CD4-positive, alpha-beta T cell treated with Interferon gamma for 1 hour (primary cell): Measurements from ENCODE around the gene ZFHX3.
"Not testable (repeated sequence)": the region's sequence is repeated elsewhere in the genome, so short reads cannot be mapped to it uniquely, and the experiment has no call there.

Experiments
- DNase-seq: peaks from one replicate; pipeline ENCODE4 v3.0.0-alpha.2; 2020

ZFHX3 gene

DNA sequence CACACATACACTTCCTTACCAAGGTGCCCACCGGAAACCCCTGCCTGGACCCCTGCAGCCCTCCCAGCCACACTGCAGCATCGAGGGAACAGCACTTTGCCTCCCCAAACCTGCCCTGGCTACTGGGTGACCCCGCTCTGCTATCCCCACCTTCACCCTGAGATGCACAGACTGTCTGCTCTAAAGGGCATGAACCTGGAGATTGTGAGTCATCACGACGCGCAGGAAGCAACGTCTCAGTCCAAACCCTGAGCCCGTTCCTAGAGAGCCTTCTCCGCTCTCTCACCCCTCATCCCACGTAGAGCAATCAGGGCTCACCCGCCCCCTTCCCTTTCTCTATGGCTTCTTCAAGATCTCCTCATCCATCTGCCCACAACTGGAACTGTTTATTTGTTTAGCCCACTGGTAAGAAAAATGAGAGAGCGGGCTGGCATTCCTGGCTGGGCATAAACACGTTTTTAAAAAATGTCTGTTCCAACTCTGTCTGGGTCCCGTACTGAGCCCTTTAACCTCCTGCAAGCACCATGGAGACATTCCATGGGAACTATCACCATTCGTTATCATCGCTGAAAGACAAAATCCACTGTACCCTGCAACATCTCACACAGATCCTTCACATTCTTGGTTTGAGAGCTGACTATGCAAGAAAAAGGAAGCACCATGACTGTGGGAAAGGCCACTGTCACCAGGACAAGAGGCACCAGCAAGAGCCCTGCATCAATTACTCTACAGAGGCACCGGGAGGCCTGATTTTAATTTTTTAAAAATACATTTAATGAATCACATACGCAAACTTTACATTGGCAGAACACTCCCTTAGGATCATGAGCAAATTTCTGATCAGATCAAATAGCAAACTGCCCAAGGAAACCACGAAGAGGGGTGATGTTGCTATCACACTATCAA is 28.2 kb downstream of the ZFHX3 start:
- DNase-seq: no peak

DNA sequence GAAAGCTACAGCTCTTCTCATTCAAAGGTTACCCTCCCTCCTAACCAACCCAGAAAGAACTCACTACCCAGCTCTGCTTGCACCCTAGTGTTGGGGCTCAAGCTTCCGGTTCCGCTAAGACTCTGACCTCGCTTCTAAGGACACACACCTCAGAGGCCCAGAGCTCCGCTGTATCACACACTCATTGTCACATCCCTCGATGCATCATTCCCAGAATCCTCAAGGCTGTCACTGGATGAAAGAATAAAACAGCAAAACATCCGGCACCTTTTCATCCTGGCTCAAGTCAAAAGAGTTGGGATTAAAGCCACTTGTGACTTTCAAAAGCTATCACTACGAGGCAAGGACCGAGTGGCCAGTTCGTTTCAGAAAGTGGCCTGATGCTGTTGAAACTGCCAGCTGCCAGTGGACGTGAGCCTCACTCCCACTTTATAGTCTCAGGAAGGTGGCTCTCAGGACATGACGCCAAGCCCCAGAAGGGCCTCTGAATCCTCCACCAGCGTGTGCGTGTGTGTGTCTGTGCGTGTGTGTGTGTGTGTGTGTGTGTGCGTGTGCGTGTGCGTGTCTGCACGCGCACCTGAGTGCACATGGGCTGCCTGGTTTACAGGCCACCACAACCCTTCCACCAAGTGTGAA is 29.0 kb downstream of the ZFHX3 start:
- no peak for DNase-seq

DNA sequence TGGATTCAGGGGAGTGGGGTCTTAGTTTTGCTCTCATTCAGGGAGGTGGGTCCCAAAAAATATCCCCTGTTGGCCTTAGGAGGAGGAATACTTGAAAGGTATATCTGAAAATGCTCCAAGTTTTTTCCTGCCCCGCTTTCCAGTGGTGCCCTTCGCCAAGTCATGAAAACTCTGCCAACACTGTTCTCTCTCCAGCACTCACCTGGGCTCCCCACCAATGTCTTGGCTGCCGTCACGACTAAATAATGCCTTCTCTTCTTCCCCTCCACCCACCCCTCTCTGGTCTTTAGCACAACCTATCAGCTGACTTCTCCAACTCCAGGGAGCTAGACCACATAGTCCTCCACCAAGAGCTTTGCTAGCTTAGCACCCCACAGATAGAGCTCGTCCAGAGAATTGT is 30.6 kb downstream of the ZFHX3 start:
- no peak for DNase-seq

DNA sequence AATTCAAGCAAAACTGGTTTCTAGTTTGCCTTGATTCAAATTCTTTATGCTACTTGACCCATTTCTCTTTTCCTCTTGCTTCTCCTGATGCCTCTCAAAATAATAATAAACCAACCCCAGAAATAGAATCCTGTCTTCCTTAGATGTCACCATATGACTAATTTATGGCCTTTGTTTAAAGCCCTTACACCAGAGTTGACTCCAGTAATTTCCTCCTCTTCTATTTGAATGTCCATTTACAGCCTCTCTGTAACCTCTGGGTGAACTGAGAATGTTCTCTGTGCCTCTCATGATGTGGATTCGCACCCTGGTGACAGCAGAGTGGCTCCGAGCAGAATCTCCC is 31.5 kb downstream of the ZFHX3 start:
- DNase-seq: no peak

DNA sequence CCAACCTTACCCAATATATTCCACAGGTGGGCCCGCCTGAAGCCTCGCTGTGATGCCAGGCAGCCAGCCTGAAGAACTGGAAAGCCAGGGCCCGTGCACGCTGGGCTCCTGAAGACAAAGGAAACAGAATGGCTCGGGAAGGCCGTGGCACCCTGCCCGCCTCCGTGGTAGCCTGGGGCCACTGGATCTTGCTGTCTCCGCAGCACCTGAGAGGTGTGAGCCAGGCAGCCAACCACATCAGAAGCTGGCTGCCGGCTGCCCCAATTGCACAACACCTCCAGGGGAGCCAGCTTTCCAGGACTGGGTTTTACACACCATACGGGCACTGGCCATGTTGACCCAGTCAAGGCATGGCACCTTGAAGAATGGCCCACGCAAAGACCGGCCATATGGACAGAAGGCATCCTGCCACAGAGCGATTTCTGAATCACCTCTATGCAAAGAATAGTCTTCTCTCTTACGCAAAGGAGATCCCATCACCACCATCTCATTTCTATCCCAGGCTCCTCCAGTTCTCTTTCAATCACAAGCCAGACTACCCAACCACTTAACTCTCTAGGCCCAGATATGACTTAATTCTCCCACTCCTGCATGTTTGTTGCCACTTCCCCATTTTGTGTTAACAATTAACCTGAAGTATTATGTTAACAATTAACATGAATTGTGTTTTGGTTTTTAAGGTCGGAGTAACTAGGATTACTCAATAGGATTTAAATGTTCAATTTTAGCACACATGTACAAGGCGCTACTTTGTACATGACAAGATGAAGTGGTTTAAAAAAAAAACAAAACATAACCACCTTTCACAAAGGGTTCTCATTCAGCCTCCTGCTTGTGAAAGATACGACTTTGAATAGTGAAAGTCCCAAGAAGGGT is 32.1 kb downstream of the ZFHX3 start:
- no peak for DNase-seq

DNA sequence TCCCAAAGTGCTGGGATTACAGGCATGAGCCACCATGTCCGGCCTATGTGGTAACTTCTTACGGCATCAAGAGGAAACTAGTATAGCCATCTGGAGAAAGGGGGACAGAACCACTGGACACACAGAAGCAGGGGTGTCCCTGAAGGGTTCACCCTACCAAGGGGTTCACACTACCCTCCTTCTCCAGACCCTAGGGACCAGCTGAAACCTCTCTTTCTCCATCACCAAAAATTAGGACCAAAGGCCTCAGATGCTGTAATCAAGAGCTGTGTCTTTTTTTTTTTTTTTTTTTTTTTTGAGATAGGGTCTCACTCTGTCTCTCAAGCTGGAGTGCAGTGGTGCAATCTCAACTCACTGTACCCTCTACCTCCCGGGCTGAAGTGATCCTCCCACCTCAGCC is 33.2 kb downstream of the ZFHX3 start:
- no peak for DNase-seq

DNA sequence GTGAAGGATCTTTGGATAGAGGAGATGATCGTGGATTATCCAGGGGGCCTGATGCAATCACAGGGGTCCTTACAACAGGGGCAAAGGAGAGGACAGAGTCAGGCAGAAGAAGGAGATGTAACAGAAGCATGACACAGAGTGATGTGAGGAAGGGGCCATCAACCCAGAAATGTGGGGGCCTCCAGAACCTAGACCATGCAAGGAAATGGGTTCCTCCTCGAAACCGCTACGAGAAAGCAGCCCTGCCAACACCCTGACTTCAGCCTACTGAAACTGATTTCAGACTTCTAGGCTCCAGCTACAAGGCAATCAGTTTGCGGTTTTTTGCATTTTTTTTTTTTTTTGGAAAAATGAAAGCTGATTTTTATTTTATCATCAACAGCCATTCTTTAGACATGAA is 34.0 kb downstream of the ZFHX3 start:
- DNase-seq: no peak

DNA sequence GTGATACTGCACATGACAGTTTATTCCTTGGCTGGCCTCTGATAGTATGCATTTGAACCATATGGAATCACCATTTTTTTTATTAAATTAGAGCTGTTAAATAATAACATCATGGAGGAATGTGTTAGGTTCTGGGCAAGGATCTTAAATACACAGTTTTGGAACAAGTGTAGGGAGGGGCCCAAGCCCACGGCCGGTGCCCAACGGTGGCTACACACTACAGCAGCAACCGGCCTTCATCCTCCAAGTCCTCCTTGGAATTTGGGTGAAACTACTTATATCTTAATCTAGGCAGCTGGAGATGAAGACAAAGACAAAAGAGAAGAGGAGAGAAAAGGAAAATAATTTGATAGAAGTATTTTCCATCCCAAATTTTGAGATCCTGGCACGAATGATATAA is 35.6 kb downstream of the ZFHX3 start:
- DNase-seq: no peak

DNA sequence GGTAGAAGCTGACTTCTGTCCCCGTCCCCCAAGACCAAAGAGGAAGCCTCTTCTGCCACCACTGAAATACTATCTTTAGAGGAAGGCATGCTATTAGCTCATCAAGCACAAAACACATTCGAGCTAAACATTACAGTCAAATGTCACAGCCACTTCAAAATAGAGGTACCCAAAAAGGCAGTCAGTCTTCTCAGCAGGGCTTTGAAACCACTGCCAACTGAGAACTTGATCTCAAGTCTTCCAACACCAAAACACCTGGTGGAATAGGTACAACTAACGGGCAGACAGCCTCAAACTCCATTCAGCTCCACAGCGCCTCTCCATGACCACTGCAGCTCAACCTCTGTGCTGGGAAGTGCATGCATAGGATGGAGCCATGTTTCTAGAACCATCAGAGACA is 36.0 kb downstream of the ZFHX3 start:
- DNase-seq: no peak

DNA sequence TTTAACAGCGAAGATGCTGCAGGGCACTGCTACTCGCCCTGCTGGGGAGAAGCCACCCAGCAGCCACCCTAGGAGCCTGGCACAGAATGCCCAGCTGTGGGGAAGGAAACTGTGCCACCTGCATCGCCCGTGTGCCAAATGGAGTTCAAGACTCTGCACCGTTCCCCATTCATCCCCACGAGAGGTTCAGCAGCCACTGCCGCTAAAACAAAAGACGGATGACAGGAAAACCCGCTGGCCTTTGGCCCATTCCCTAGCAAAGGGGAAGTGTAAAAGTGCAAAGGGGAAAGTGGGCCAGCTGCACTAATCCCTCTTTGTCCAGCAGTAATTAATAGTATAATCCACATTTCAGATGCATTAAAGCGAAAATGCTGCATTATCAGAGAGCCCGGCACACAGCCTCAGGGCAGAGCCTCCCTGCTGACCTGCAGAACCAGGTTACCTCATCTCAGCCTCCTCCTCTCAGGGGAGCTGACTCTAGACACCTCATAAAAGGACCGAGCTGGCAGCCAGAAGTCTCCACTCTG is 37.7 kb downstream of the ZFHX3 start:
- no peak for DNase-seq

DNA sequence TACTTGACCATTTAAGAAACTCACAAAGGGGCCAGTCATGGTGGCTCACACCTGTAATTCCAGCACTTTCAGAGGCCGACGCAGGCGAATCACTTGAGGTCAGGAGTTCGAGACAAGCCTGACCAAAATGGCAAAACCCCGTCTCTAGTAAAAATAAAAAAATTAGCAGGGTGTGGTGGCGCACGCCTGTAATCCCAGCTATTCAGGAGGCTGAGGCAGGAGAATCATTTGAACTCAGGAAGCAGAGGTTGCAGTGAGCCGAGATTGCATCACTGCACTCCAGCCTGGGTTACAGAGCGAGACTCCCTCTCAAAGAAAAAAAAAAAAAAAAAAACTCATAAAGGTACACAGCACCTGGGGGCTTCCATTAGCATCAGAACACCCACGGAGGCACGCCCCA is 38.2 kb downstream of the ZFHX3 start:
- not testable (repeated sequence) for DNase-seq

DNA sequence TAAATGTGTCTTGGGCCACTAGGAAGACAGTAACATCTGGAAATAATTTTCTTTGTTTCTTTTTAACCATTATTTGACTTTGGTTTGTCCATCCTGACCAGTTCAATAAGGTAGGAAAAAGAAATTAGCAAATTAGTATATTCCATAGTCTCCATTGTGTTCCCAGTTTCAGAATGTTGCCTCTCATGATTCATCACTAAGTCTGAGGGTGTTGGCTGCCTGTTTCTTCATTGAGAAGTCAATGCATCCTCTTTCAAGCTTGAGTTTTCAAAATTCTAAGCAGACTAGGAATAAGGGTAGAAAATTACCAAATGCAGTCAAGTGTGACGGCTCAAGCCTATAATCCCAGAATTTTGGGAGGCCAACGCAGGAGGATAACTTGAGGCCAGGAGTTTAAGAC is 41.9 kb downstream of the ZFHX3 start:
- no peak for DNase-seq

DNA sequence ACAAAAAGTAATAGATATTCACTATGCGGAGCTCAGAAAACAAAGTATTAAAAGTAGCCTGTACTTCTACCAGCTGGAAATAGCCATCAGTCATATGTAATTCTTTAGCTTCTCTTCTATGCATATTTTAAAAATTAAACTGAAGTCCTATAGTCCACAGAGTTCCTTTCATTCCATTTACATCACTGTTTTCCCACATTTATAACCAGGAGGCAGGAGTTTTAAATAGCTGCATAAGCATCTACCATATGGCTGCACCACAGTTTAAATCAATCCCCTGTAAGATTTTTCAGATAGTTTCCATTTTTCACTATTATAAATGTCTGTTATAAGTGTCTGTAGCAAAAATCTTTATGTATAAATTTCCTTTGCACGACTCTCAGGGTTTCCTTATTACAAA is 45.1 kb downstream of the ZFHX3 start:
- DNase-seq: no peak

DNA sequence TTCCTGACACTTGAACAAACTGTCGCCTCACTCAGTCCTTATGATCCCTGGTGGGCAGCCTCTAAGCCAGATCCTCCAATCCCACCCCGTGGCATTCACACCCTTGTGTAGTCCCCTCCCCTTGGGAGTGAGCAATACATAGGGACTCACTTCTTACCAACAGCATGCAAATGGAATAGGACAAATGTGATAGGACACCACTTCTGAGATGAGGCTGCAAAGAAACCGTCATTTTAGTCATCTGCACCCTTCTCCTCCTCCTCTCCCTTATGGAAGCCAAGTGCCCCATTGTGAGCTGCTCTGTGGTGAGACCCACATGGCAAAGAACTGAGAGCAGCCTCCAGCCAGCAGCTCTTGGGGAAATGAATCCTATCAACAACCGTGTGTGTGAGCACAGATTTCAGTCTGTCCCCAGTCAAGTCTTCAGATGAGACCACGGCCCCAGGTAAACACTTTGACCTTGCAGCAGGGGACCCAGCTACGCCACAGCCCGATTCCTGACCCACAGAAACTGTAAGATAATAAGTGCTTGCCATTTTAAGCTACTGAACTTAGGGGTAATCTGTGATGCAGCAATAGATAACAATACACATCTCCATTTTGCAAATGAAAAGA is 46.9 kb downstream of the ZFHX3 start:
- DNase-seq: no peak

DNA sequence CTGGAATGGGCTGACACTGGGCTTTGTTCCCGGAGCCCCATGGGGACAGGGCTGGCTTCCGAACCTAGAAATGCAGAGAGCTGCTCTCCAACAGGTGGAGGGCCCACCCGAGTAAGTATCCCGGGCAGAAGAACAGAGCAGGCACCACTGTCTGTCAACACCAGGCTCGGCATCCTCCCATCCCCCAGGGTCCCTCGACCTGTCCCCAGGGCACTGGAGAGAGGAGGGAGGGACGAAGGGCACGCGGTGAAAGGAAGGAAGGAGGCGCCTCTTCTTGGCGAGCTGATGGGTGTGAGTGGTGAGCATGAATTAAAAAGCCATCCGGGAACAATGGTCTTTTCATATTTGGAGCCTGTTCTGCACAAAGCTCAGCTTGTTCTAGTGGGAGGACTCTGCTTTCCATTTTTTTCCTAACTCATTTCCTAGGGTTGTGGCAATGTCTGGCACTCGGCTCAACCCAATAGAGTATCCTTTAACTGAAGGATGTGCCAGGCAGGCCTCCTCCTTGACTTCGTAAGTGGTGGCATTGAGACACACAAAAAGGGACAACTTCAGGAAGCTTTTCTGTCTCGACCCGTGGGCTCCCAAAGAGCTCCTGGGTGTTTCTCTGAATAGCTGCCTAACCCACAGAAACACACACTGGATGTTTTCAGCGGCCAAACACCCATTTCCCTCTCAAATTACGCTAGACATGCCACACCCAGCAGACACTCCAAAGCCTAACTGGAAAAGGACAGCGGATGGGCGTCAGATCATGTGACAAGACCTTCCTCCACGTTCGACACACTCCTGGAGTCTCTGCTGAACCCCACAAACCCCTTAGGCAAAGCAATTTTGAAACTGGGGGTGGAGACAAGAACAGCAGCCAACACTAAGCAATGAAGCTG is 47.7 kb downstream of the ZFHX3 start:
- no peak for DNase-seq

DNA sequence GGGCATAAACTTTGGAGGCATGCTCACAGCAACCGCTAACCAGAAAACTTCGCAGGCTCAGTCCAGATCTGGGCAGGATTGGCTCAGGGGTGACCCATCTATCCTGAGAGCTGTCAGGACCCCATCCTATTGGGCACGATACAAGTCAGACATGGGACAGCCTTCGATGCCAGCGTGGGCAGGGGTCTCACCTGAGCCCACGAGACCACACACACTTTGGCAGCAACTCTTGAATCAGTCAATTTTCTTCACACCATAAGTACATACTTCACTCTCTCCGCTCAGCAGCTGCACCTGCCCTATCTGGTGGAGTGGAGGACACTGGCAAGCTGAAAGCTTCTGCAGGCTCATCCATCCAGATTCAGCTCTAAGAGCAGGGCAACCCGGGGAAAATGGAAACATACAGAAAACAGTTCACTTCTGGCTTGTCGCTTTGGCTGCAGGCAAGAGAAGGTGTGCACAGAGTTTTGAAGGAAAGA is 48.3 kb downstream of the ZFHX3 start:
- no peak for DNase-seq

DNA sequence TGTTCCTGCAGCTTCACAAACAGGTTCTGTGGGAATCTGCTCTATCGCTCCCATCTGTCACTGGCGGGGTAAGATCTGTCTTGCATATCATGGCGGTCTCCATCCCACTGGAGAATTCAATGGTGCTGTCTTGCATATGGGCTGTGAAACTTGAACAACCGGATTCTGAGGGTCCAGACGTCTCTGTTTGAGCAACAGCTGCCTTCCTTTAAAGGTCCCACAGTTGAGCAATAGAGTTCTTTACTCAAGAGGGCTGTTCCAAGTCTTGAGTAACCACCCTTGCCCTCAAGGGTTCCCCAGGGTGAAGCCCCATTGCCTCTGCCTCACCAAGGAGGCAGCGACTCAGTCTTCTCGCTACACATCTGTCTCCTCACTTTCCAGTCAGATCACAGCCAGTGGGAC is 50.8 kb downstream of the ZFHX3 start:
- DNase-seq: no peak

DNA sequence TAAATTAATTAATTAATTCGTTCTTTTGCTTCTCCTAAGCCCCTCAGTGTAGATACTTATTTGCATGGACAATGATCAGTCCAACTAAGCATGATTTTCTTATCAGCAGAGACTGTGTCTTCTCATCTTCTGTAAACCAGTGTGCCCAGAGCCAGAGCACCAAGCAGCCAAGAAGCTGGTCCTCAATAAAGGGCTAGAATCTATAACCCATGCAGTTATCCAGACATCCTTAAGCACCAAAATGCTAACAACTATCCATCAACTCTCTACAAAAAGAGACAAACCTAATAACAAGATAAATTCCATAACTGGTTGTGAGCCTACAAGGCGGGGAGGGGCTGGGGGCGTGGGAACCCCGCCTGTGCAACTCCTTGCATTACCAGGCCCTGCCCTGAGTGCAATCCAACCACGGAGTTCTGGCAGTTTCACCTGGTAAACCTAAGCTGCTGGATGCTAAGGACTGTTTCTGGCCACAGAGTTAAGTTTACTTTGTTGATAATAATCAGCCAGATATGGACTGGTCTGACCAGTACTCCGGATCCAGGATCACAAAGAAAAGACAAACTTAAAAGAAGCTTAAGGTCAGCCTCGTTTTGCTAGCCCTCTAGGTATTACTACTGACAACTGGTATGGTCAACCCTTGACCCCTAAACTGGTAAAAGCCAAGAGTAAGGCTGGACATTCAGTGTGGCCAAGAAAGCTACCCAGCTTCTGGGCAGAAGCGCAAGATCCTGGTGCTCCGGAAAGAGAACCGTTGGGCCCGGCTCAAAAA is 51.5 kb downstream of the ZFHX3 start:
- DNase-seq: no peak

DNA sequence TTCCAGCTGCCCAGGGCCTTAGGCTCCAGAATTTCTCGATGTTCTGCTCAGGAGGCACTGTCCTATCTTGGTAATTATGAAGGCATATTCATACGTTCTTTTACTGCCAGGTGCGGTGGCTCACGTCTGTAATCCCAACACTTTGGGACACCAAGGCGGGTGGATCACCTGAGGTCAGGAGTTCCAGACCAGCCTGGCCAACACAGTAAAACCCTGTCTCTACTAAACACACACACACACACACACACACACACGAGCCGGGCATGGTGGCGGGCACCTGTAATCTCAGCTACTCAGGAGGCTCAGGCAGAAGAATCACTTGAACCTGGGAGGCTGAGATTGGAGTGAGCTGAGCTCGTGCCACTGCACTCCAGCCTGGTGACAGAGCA is 52.1 kb downstream of the ZFHX3 start:
- DNase-seq: not testable (repeated sequence)

DNA sequence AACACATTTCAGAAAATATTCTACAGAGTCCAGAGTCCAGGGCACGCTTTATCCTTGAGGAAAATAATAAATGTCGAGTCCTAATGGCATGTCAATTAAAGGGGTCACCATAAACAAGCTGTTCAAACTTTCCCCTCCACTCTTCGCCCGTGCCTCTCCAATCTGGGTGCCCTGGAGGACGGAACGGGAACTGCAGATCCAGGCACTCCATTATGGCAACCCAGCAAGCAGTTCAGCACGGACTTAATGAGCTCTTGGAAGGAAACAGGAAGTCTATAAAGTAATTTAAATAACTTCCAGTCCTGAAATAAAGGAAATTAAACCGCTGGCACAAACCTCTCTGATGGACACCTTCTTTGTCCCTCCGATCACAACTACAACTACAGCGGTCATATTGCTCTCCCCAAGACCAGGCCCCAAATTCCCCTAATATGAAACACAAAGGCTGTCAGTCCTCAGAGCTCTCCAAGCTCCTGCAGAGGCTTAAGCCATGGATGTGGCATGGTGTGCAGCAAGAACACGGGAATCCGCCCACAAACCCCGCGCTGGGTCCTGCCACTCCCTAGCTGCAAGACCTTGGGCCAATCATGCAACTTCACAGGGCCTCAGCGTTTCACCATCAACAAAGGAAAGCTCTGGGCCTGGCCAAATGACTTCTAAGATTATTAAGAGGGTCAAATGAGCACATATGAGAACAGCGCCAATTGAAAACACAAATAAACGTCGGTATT is 52.6 kb downstream of the ZFHX3 start:
- DNase-seq: no peak
